IPS-15b (cell line): ENCODE data around the gene HS6ST1.

ENCODE experiments used
- H3K27me3 ChIP-seq: one replicate; pipeline ENCODE4 v1.6.1; 2013; ENCODE audit warnings: low read length; ENCODE audit not compliant: control insufficient read depth, insufficient read depth
- H3K36me3 ChIP-seq: one replicate; pipeline ENCODE4 v1.6.1; 2013; ENCODE audit warnings: low read length; ENCODE audit not compliant: control insufficient read depth, insufficient read depth
- H3K4me1 ChIP-seq: one replicate; pipeline ENCODE4 v1.6.1; 2013; ENCODE audit warnings: mild to moderate bottlenecking, low read length; ENCODE audit not compliant: control insufficient read depth, insufficient read depth
- H3K4me3 ChIP-seq: one replicate; pipeline ENCODE4 v1.5.1; 2013; ENCODE audit warnings: low read depth, low read length
- H3K9ac ChIP-seq: one replicate; pipeline ENCODE4 v1.6.1; 2013; ENCODE audit warnings: low read depth, mild to moderate bottlenecking, low read length
- H3K9me3 ChIP-seq: one replicate; pipeline ENCODE4 v1.6.1; 2013; ENCODE audit warnings: mild to moderate bottlenecking, low read length; ENCODE audit not compliant: control insufficient read depth, insufficient read depth

The HS6ST1 gene

DNA sequence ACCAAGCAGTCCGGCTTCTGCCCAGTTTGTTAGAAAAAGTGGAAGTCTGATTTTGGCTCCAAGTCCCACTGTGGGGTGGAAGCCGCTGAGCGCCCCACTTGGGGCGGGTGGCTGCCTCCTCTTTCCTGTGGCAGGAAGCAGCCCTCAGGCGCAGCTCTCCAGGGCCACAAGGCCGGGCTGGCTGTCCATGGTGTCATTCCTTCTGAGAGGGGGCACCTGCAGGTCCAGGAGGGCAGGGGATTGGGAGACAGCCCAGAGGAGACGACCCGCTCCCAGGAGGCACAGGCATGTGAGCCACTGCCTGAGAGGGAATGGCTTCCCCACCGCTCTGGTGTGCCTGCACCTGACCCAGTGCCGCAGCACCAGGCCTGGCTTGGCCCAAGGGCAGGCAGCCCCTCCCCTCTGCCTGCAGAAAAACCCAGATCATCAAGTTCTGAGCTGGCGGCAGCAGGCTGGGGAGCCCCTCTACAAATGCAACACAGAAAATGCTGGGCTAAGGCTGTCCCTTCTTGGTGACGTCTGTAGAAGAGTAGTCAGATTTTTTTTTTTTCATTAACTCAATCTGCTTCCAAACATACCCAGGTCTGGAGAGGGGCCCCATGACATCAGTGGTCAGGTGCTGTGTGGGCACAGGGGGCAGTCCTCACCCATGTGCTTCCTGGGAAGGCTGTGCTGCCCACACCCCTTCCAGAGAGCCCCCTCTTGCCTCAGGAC, 38.4 kb downstream of the HS6ST1 start:
- Histone ChIP-seq H3K4me1 (no peaks in the 10 kb centered on the region), H3K27me3 (no peaks in the 10 kb centered on the region), H3K9me3 (no peaks in the 10 kb centered on the region), H3K36me3 (peaks cover 17% of the 10 kb centered on the region), H3K4me3 (no peak overlapping the region), H3K9ac (no peak overlapping the region)

DNA sequence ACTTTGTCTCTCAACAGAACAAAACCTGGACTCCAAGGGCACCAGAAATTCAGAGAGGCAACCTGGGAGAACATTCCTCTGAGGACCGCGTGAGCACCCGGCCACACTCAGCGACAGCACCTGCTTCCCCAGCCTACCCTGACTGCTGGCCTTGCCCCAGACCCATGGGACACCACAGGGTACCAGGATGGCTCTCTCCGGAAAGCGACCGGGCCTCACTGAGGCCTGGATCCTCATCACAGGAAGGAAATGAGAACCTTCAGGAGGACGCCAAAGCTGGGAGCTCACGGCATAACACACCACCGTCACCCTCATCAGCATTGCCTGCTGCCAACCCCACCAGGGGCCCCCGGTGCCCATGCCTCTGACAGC, 38.9 kb downstream of the HS6ST1 start:
- Histone ChIP-seq H3K4me3 (no peak overlapping the region), H3K9me3 (no peaks in the 10 kb centered on the region), H3K9ac (no peak overlapping the region), H3K4me1 (no peaks in the 10 kb centered on the region), H3K36me3 (peaks cover 17% of the 10 kb centered on the region), H3K27me3 (no peaks in the 10 kb centered on the region)

DNA sequence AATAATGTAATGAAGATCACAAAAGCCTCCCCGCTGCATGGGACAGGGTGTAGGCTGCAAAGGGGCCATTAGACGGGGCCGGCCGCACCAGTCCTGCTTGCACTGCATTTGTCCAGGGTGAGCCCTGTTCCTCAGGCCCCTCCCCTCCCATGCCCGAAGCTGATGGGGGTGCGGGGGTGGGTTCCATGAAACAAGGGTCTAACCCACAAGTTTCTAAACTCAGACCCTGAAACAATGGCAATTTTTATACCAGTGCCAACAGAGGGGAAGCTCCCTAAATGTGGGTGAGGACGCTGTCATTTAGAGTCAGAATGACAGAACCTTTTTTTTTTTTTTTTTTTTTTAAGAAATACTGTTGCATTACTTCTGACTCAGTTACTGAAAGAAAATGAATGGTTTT, 39.7 kb downstream of the HS6ST1 start:
- Histone ChIP-seq H3K27me3 (no peaks in the 10 kb centered on the region), H3K9ac (no peak overlapping the region)

DNA sequence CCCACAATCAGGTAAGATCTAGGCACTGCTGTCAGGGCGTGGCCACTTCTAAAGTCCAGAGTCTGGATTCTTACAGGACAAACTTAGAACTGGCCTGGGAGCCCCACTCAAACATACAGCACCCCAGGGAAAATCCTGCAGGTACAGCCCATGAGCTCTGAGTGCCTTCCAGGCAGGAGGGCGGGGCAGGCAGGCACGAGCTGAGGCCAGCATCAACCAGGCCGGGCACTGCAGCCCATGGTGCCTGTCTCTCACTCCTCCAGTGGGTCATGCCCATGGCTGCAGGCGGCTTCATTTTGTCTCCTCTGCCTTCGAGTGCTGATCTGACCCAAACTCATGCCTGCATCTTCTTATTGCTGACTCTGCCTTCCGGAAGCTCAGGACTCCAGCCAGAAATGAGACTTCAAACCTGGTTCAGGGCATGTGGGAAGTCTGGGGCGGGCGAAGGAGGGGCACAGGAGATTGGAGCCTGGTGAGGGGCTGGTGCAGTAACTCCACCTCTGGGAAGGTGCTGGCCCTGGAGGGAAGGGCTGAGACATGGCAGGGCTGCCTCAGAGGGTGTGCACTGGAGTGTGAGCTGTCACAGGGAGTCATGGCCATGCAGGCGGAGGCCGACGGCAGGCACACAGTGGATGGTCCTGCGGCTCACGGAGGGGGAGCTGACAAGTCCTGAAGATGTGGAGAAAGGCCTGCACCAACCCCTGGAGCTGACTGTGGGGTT, 40.5 kb downstream of the HS6ST1 start:
- Histone ChIP-seq H3K9ac (no peak overlapping the region), H3K9me3 (no peaks in the 10 kb centered on the region), H3K4me1 (no peaks in the 10 kb centered on the region), H3K4me3 (no peak overlapping the region), H3K36me3 (peaks cover 17% of the 10 kb centered on the region), H3K27me3 (no peaks in the 10 kb centered on the region)

More for the DNA sequence above, 39.7 kb downstream of the HS6ST1 start:
- Histone ChIP-seq H3K36me3 (peaks cover 17% of the 10 kb centered on the region), H3K4me1 (no peaks in the 10 kb centered on the region), H3K9me3 (no peaks in the 10 kb centered on the region), H3K4me3 (no peak overlapping the region)

DNA sequence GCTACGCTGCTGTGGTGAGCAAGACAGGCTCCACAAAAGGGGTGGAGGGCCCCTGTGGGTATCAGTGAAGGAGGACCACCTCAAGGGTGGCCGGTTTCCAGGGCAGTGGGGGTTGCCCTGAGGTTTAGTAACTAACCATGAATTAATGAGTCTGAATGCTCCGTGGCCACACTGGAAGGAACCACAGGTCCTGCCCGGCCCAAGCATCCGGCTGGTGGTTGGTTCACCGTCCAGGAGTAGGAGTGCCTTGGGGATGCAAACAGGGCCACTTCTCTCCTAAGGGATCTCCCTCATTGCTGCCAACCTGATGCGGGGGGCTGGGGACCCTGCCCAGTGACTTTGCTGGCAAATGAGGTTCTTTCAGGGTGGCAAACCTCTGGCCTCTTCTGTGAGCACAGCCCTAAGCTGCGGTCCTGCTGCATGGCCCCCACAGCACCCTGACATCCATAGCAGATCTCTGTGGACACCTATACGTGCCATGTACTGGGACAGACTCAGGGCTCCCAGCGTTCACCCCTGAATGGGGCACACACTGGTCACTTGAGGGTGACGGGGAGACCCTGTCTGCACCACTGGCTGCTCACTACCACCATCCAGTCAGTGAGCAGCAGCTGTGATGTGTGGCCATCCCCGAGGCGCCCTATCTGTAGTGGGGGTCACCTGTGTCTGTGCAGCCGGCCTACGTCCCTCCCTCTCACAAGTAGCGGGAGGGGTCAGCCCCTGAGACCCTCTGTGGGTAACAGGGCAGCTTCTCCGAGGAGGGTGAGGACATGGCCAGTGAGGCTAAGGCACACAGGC, 41.6 kb downstream of the HS6ST1 start:
- Histone ChIP-seq H3K9ac (no peak overlapping the region), H3K4me3 (no peak overlapping the region), H3K4me1 (no peaks in the 10 kb centered on the region), H3K36me3 (peaks cover 20% of the 10 kb centered on the region), H3K9me3 (no peaks in the 10 kb centered on the region), H3K27me3 (no peaks in the 10 kb centered on the region)

DNA sequence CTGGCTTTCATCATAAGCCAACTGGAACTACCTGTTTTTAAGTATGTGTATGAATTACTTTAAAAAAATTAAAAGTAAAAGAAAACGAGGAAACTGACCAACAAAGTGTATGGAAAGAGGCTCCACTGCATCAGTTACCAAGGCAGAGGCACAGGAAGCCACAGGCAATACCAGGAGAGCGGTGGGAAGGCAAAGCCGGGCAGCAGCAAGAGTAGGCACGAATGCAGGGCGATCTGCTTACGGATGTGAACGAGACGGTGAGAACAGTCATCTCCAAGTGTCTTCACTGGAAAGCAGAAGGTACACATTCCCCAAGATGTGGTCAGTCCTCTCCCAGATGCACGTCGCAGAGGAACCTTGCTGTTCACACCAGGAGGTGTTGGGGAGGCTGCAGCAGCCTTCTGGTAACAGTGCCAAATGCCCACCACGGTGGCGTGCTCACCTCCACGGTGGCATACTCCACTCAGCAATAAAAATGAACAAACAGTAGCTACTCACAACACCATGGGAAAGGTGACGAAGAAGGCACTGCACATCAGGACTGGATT, 43.1 kb downstream of the HS6ST1 start:
- Histone ChIP-seq H3K36me3 (peaks cover 17% of the 10 kb centered on the region), H3K9me3 (no peaks in the 10 kb centered on the region), H3K27me3 (no peaks in the 10 kb centered on the region), H3K4me1 (no peaks in the 10 kb centered on the region), H3K9ac (no peak overlapping the region), H3K4me3 (no peak overlapping the region)

DNA sequence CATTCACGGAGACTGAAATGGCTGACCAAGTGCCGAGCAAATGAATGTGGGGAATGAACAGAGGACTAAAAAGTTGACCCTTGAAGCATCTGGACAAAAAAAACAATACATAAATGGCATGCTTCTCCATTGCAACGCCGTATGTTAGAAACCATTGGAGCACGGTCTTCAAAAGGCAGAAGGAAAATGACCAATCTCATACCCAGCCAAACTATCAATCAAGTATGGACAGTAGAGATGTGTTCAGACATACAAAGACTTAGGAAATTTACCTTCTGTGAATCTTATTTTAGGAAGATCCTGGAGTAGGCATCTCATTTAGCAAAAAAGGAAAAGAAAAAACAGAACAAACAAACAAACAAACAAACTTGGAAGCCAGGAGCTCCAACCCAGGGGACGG, 44.5 kb downstream of the HS6ST1 start:
- Histone ChIP-seq H3K4me1 (no peaks in the 10 kb centered on the region), H3K4me3 (no peak overlapping the region), H3K9me3 (no peaks in the 10 kb centered on the region), H3K9ac (no peak overlapping the region), H3K36me3 (peaks cover 17% of the 10 kb centered on the region), H3K27me3 (no peaks in the 10 kb centered on the region)

DNA sequence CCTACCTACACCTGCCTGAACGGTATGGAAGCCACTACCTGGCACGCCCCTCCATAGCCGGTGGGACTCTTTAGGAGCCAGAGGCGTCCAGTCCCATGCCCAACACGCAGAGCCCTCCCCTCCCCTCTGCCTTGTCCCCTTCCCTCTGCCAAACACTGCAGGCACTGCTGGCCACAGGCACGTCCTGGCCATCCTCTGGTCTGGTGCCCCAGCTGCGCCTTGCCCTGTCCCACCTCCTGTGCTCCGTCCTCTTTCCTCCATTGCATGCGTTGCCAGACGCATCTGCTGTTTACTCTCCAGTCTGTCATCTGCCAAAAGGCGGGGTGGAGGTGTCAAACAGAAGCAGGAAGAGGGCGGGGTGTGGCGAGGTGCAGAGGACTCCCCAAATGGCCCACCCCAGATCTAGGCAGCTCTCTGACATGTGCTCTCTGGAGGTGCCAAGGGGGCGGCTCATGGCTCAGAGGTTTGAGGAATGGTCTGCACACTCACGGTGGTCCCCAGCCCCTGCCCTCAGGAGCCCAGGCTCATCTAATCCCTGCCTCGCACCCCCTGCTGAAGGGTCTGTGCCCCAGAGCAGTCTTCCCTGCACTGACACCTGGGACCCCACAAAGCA, 45.1 kb downstream of the HS6ST1 start:
- Histone ChIP-seq H3K9me3 (no peaks in the 10 kb centered on the region), H3K9ac (no peak overlapping the region), H3K36me3 (peaks cover 17% of the 10 kb centered on the region), H3K4me1 (no peaks in the 10 kb centered on the region), H3K4me3 (no peak overlapping the region), H3K27me3 (no peaks in the 10 kb centered on the region)

DNA sequence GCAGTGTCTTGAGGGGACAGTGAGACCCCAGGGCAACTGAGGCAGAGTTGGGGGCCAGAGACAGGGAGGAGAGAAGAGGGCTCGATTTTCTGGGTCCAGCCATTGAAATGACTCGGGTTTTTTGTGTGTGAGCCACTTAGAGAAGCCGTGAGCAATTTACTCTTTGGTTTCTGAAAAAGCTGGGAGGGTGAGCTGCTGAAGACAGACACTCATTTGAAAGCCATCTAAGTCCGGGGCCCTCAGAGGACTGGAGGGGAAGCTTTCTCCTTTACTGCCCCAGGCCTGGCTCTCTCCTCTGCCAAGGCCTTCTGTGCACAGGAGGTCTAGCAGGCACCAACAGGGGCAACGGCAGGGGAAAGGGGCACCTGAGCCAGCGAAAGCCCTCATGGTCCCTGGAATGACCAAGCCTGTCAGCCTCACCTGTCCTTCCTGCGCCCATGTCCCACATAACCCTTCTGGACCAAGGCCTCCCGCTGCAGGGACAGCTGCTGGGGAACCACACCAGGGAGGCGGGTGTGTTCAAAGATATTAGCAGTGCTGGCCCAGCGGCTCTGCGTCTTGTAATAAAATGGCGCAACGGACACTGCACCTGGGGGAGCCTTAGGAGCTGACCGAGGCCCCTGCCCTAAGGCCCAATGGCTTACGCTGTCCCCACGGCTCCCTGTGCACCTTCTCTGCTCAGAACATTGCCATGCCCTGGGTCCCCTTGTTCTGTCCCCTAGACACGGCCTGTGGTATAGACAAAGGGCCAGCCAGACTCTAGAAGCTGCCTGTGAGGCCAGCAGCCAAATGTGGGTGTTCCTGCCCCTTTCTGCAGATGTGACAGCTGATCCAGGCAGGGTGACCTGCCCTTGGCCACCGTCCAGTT, 45.8 kb downstream of the HS6ST1 start:
- H3K4me1 ChIP-seq: no peaks in the 10 kb centered on the region
- peaks cover 18% of the 10 kb centered on the region for H3K36me3 ChIP-seq
- H3K4me3 ChIP-seq: no peak overlapping the region
- H3K9ac ChIP-seq: no peak overlapping the region
- no peaks in the 10 kb centered on the region for H3K9me3 ChIP-seq
- H3K27me3 ChIP-seq: no peaks in the 10 kb centered on the region

DNA sequence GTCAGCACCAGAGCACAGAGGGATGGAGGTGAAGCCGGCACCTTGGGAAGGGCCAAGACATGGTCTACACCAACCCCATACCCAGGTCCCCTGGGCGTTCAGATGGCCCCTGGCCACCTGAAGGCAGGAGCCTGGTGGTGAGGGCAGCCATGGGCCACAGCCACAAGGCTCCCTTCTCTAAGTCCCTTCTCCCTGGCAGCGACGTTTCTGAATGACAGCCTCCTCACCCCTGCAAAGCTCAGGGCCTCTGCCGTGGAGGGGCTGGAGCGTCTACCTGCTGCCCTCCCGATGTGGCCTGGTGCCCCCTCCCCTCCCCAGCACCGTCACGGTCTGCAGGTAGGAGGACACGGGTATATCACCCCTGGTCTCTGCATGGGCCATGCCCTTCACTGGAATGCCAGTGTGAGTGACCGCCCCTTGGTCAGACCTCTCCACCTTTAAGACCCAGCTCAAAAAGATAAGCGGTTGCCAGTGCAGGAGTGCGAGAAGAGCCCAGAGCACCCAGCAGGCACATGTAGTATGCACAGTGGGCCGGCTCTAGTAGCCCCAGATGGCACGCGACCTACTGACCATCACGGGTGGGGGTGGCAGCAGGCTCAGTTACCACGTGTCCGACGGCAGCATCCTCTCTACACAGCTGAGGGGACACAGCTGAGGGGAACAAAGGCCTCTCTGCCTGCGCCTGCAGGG, 46.6 kb downstream of the HS6ST1 start:
- H3K4me1 ChIP-seq: no peaks in the 10 kb centered on the region
- no peaks in the 10 kb centered on the region for H3K9me3 ChIP-seq
- no peak overlapping the region for H3K9ac ChIP-seq
- peaks cover 15% of the 10 kb centered on the region for H3K36me3 ChIP-seq
- no peak overlapping the region for H3K4me3 ChIP-seq
- H3K27me3 ChIP-seq: no peaks in the 10 kb centered on the region
